Measurements from ENCODE around the gene ETFB. TPM values are rescaled to one million over a fixed set of nuclear protein-coding genes. Genes with fewer than 3 reads are reported as not detected.

ETFB gene
- total RNA-seq, 2 donors from 2014 or later = 141 to 217 TPM

DNA sequence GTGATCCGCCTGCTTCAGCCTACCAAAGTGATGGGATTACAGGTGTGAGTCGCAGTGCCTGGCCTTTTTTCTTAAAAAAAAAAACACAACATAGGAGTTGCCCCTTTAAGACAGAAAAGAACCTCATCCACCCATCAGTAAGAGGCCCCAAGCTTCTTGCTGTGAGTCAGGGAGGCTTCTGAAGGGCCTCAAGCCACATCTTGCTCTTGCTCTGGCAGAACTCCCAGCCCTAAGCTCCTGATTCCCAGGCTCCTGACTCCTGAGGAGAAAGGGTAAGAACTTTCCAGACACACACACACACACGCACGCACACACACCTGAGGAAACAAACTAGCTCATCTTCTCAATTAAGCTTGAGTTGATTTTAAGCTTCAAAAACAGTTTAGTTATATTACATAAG lies 6.9 kb downstream of the ETFB start:
- DNase-seq = no peak

DNA sequence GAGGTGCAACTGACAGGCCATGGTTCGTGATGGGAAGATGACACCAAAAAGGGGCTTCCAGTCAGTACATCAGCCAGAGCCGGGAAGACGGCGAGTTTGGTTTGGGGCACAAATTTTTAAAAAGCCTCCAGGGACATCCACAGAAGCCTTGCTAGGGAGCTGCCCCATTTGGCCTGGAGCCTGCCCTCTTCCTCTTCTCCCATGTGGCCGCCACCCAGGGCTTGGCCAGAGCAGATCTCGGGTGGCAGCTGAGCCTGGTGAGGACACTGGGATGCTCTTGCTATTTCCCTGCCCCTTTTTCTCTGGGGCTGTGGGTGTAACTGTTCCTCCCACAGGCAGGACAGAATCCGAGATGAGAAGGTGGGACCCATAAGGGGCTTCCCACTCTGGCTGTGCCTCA lies 8.2 kb downstream of the ETFB start:
- DNase-seq = no peak
- intact Hi-C loops (cut with DNase I) = no loop called here
- TF ChIP-seq, protein P1, sequence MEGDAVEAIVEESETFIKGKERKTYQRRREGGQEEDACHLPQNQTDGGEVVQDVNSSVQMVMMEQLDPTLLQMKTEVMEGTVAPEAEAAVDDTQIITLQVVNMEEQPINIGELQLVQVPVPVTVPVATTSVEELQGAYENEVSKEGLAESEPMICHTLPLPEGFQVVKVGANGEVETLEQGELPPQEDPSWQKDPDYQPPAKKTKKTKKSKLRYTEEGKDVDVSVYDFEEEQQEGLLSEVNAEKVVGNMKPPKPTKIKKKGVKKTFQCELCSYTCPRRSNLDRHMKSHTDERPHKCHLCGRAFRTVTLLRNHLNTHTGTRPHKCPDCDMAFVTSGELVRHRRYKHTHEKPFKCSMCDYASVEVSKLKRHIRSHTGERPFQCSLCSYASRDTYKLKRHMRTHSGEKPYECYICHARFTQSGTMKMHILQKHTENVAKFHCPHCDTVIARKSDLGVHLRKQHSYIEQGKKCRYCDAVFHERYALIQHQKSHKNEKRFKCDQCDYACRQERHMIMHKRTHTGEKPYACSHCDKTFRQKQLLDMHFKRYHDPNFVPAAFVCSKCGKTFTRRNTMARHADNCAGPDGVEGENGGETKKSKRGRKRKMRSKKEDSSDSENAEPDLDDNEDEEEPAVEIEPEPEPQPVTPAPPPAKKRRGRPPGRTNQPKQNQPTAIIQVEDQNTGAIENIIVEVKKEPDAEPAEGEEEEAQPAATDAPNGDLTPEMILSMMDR (IDR thresholded peaks at IDR 0.05) = no peak
- no peaks in the 10 kb centered on the region for H3K36me3 ChIP-seq
- no peaks in the 10 kb centered on the region for H3K4me1 ChIP-seq
- H3K27ac ChIP-seq = no peak overlapping the region
- H3K9ac ChIP-seq (ENCODE audit: low read depth in 2 of 2, low read length in 2 of 2) = no peak overlapping the region
- H3K4me3 ChIP-seq = no peak overlapping the region
- H3K27me3 ChIP-seq = no peaks in the 10 kb centered on the region
- H3K9me3 ChIP-seq = no peaks in the 10 kb centered on the region

More for the DNA sequence above, 6.9 kb downstream of the ETFB start:
- TF ChIP-seq, protein P1 (IDR thresholded peaks at IDR 0.05) = no peak
- intact Hi-C loops (cut with DNase I) = no loop called here
- H3K27me3 ChIP-seq = no peaks in the 10 kb centered on the region
- no peak overlapping the region for H3K9ac ChIP-seq (ENCODE audit: low read depth in 2 of 2, low read length in 2 of 2)
- no peak overlapping the region for H3K27ac ChIP-seq
- H3K36me3 ChIP-seq = no peaks in the 10 kb centered on the region
- H3K4me1 ChIP-seq = no peaks in the 10 kb centered on the region
- H3K4me3 ChIP-seq = no peak overlapping the region
- H3K9me3 ChIP-seq = no peaks in the 10 kb centered on the region

DNA sequence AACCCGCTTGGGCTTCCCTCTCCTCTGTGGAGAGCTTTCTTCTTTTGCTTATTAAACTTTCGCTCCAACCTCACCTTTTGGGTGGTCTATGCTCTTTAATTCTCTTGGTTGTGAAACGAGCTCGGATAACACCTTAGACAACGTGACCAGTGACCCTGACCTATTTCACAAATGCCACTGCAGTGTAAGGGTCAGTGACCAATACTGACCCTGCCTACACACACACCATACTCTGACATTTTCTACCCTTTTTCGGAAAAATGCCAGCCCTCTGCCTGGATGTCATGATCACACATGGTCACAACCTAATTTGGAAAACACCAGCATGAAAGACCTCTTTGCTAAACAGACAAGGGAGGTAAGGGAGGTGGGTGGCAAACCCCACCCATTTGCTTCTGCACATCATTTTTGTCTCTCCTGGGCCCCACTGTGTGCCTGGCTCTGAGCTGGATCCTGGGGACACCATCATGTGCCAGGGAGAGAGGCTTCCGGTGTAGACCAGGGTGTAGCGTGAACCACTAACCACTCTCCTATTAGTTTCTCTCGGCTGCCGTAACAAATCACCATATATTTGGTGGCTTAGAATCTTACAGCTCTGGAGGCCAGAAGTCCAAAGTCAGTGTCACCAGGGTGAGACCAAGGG lies 9.9 kb downstream of the ETFB start:
- H3K27me3 ChIP-seq = no peaks in the 10 kb centered on the region
- H3K27ac ChIP-seq = no peak overlapping the region
- H3K36me3 ChIP-seq = peaks cover 4% of the 10 kb centered on the region
- H3K4me3 ChIP-seq = no peak overlapping the region
- no peaks in the 10 kb centered on the region for H3K9me3 ChIP-seq
- DNase-seq = no peak
- no peak overlapping the region for H3K9ac ChIP-seq (ENCODE audit: low read depth in 2 of 2, low read length in 2 of 2)
- TF ChIP-seq, protein P1 (IDR thresholded peaks at IDR 0.05) = no peak
- H3K4me1 ChIP-seq = no peaks in the 10 kb centered on the region
- intact Hi-C loops (cut with DNase I) = no loop called here

DNA sequence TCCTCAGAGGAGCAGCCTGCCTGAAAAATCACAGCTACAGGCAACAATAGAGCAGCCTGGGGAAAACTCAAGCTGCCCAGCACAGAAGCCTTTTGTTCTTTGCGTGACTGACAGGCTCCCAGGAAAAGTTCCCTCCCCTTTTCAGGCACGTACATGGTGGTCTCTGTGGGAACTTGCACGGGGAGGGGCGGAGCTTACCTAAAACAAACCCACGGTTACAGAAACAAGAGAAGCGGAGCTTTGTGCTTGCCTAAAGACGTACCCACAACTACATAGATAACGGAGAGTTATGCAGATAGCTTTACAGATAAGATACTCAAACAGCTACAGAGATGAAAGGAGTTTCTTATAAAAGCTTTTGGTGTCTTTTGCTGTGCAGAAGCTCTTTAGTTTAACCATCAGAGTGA lies 11.4 kb downstream of the ETFB start:
- no peak overlapping the region for H3K9ac ChIP-seq (ENCODE audit: low read depth in 2 of 2, low read length in 2 of 2)
- peaks cover 4% of the 10 kb centered on the region for H3K36me3 ChIP-seq
- no peaks in the 10 kb centered on the region for H3K4me1 ChIP-seq
- no peak for DNase-seq
- no peak overlapping the region for H3K27ac ChIP-seq
- intact Hi-C loops (cut with DNase I) = no loop called here
- no peaks in the 10 kb centered on the region for H3K27me3 ChIP-seq
- H3K9me3 ChIP-seq = no peaks in the 10 kb centered on the region
- H3K4me3 ChIP-seq = no peak overlapping the region
- TF ChIP-seq, protein P1 (IDR thresholded peaks at IDR 0.05) = no peak

DNA sequence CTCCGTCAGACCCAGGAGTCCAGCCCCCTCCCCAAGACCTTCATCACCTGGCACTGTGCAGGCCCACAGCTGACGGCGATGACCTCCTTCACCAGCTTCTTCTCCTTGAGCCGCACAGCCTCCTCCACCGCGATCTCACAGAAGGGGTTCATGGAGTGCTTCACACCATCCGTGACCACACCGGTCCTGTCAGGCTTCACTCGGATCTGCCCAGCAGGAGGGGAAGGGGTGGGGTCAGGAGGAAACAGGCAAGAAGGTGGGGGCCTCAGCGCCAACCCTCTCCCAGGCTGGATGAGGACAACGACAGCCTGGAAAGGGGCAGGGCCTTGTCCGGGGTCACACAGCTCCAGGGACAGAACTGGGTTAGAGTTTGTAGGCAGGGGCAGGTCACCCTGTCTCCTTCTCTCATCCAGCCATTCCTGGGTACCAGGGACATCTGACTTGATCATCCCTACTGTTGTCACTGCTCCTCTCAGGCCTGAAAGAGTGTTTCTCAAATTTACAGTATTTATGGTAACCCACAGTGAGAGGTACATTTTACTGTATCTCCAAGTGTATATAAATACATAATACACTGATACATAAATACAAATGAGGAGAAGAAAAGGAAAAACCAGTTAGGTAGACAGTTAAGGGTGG lies 12.0 kb downstream of the ETFB start:
- no peaks in the 10 kb centered on the region for H3K4me1 ChIP-seq
- H3K9me3 ChIP-seq = no peaks in the 10 kb centered on the region
- peaks cover 4% of the 10 kb centered on the region for H3K36me3 ChIP-seq
- TF ChIP-seq, protein P1 (IDR thresholded peaks at IDR 0.05) = no peak
- H3K27ac ChIP-seq = no peak overlapping the region
- DNase-seq = no peak
- intact Hi-C loops (cut with DNase I) = no loop called here
- no peak overlapping the region for H3K4me3 ChIP-seq
- H3K27me3 ChIP-seq = no peaks in the 10 kb centered on the region
- no peak overlapping the region for H3K9ac ChIP-seq (ENCODE audit: low read depth in 2 of 2, low read length in 2 of 2)
